Stimulated activated CD8-positive, alpha-beta memory T cell treated with anti-CD3 and anti-CD28 coated beads, Interleukin-15, amount 100 ng/mL, for 4 hours (primary cell): ENCODE measurements around the gene CREBZF.
A peak's percentile ranks its signal among the peaks of the same experiment; 100 is the strongest.

Source experiments
- DNase-seq, 2 donors: peaks; one replicate each; pipeline ENCODE4 v3.0.0-alpha.2; 2020; ENCODE audit warnings: low read depth in 2 of 2

The CREBZF gene

GRCh38 chr11:85664615-85665481 lies at the start of gene CREBZF:
Gene CREBZF (minus strand): TSS chr11:85665129. CDS start chr11:85664875, 254 bp downstream.
- peak; percentile 85 for DNase-seq

GRCh38 chr11:85712953-85713352 lies 48.0 kb upstream of the CREBZF start:
- DNase-seq, result no peak

DNA sequence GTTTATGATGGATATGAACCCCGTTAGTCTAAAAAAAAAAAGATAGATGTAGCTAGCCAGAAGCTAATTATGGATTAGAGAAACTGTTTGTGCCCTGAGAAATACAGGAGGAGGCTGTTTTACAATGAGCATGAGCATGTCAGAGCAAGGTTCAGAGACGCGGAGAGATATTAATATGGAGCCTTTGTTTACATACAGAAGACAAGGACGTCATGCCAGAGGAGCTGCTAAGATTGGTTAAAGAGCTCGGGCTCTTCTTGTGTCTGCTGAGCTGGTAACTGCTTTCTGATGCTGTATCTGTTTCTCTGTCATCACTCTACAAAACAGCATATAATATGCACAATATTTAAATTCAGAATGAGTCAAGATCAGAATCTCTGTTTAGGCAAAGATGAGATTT lies 46.0 kb upstream of the CREBZF start:
- no peak for DNase-seq

DNA sequence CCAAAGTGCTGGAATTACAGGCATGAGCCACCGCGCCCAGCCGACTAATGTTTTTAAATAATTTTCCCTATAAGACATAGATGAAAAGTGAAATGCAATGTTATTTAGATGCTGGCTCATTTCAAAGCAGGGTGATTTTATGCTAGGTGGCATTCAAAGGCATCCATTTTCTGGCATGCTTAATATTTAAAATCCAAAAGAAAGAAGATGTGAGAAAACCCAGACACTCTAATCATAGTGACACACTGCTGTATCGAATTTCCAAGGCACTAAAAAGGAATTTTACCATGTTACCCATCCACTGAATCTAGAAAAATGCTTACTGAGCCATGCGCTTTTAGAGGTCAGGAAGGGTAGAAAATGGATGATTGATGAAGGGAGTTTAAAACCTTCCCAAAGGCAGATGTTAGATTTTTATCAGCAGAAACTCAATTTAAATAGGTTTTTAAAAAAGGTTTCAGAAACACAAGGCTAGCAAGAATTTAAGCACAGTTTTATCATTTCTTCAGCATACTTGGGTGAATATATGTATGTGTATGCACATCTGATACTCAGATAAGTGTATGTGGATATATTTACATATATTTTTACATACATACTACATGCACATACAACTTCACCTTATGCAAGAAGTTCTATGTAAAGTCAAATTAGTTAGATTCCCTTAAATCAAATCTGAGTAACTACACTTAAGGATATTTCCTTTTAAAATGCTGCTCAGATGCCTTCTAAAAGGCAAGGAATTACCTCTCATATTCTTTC lies 45.2 kb upstream of the CREBZF start:
- no peak for DNase-seq

GRCh38 chr11:85705800-85706199 lies 40.9 kb upstream of the CREBZF start:
- DNase-seq, result no peak

- no peak for DNase-seq
Observed at GRCh38 chr11:85704967-85705366, 40.0 kb upstream of the CREBZF start.

- DNase-seq, result no peak
Observed at GRCh38 chr11:85699957-85700741, 35.2 kb upstream of the CREBZF start.

DNA sequence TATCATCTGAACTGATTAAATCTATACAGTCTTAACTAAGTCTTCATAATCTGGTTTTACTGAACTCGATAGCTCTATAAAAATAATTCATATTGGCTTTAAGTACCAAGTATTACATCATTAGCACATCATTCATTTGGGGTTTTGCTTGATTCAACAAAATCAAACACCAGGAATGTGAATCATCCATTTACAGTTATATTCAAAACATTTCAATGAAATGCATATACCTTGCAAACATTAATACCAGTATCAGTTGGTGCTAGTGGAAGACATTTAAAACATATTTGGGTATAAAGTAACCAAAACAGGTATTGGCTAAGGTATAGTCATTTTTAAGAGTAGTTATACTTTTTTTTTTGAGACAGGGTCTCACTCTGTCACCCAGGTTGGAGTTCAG lies 33.3 kb upstream of the CREBZF start:
- no peak for DNase-seq

GRCh38 chr11:85697747-85698146 lies 32.8 kb upstream of the CREBZF start:
- DNase-seq, result no peak

GRCh38 chr11:85695546-85695945 lies 30.6 kb upstream of the CREBZF start:
- DNase-seq, result no peak

DNA sequence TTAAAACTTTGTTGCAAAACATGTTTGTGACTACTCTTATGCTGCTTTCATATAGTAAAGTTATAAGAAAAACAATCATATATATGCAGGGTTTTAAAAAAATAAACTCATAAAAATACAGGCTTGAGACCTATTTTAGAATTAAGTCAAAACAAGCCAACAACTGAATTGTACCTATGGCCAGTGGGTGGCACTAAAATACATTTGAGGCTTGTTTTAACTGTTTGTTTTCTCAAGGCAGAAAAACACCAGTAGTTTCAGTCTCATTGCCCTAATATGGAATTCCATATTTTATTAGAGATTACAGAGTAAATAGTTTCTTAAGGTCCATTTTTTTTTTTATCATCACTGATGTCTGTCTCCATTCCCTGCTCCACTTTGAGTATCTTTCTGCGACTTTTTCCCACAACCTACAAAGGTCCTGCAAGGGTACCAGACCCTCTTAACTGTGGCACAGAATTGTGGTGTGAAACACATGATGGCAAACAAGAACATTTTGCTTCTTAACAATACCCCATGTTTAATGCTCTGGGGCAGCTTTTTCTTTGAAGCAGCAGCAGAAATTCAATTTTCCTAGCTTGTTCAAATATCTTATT lies 29.6 kb upstream of the CREBZF start:
- DNase-seq, result no peak

DNA sequence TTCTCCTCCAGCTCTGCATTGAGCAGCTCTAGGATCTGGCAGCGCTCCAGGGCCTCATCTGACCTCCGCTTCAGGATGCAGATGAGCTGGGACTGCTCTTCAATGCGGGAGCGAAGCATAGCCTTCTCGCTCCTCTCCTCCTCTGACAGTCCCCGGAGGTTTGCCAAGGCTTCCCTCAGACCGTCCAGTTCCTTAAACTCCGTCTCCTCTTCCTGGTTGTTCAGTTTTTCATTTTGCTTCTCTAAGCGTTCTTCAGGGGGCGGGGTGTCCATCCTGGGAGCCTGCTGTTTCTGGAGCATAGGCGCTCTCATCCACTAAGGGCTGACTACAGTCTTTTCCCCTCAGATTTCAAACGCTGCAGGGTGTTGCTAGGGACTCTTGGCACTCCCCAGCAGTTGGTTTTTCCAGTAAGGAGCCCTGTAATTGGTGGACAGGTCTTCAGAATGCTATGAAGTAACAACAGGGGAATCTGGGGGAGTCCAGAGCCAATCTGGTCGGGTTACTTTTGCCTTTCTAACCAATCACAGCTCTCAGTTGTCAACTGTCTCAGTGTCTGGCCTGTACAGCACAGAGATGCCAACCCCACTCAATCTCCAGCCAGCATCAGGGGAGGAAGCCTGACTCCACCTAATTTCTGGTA lies 21.0 kb upstream of the CREBZF start, which contains the start of gene CCDC89:
TSS of gene CCDC89 (minus strand) at position 376 of the 640 bp plus-strand sequence. CDS start at position 311, 65 bp downstream.
- DNase-seq, result no peak

DNA sequence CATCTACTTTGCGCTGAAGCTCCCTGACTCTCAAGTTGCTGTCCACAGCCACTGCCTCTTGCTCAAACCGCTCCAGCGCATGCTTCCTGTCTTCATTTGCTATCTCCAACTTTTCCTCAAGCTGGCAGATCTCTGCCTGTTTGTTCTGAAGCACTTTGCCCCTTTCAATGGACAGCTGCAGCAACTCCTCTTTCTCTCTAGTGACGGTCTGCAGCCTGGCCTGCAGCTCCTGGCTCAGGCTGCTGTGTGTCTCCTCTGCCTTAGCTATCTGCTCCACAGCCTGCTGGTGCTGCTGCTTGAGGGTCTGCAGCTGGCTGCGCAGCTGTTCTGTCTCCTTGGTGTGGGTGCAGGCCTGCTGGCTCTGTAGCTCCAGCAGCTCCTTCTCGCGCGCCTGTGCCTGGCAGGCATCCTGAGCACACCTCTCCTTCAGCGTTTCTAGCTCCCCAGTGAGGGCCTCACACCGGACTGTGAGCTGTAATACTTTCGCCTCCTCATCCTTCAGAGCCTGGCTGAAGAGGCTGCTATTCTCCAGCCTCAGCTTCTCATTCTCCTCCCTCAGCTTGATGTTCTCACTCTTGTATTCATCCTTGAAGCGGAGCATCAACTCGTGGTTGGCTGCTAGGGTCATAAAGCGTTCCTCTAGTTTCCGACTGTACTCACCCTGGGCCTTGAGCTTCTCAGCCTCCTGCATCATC lies 20.3 kb upstream of the CREBZF start:
- no peak for DNase-seq

DNA sequence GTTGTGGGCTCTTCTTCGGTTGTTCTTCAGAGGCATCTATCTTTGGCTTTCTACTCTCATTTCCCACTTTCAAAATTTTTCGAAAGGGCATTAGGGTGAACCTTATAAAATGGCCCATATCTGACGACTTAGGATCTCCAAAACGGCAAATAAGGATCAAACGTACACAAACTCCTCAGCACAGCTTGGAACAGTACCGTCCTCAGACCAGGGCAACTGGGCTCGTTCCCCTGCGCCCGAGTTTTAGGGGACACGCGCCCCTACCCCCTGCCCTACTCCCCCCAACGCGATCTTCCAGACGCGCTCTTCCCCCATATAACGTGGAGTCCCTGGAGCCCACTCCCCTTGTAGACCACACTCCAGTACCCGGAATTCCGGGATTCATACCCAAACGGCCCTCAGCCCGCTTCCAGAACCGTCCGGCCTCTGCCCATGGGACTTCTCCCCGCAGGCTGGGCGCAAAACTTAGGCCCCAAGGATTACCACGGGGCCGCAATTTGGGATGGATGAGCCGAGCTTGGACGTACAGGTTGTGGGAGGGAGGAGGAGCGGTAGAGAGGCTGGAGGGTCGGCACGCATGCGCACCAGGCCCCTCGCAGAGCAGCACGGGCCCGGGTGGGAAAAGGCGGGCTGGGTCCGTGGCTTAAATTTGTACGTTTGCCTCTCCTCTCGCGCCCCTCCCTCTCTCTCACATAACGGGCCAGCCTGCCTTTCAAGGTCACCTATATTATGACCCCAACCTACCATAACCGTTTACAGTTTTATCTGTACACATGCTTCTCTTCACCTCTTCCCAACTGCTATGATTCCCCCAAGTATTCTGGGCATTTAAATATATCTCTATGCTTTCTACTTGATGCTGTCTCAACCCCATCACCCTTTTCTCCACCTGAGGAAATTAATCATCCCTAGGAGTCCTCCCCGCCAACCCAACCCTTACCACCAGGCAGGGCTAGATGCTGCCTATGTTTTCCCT lies 17.7 kb upstream of the CREBZF start:
- DNase-seq, result peak; percentile 33 to 34

DNA sequence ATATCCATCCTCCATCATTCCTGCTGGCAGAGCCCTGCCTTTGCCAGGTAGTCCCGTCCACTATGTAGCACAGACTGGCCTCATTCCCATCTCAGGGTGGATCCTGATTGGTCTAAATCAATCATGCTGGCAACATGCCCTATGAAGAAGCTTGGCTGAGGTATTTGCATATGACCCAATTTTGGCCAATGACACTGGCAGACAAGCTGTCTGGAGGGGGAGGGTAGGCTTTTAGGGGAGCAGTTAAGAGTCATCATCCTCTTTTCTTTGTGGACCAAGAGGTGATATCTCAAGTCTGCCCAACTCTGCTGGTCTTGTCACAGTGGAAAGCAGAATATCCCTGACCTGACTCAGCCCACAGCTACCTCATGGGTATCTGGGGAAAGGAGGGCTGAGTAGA lies 16.0 kb upstream of the CREBZF start:
- DNase-seq, result no peak

- DNase-seq, result no peak
Observed at GRCh38 chr11:85679576-85679975, 14.6 kb upstream of the CREBZF start.

DNA sequence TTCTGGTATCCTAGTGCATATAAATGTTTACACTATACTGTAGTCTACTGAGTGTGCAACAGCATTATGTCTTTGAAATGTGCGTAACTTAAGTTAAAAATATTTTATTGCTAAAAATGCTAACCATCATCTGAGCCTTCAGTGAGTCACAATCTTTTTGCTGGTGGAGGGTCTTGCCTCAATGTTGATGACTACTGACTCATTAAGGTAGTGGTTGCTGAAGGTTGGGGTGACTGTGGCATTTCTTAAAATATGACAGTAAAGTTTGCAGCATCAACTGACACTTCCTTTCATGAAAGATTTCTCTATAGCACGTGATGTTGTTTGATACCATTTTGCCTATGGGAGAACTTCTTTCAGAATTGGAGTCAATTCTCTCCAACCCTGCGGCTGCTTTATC lies 8.5 kb upstream of the CREBZF start:
- no peak for DNase-seq

DNA sequence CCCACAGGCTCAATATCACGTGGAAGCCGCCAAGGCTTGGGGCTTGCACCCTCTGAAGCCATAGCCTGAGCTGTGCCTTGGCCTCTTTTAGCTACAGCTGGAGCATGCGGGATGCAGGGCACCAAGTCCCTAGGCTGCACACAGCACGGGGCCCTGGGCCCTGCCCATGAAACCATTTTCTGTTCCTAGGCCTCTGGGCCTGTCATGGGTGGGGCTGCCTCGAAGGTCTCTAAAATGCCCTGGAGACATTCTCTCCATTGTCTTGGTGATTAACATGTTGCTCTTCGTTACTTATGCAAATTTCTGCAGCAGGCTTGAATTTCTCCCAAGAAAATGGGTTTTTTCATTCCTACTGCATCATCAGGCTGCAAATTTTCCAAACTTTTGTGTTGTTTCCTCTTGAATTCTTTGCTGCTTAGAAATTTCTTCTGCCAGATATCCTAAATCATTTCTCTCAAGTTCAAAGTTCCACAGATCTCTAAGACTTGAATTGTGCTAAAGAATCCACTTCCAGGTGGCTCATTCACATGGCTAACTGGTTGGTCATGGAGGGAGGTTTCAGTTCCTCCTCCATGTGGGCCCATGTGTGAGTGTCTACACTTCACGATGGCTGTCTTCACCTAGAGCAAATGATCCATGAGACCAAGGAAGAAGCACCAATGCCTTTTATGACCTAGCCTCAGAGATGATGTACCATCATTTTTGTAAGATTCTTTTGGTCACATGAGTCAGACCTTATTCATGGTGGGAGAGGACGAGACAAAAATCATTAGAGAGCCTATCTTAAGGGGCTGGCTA lies 7.4 kb upstream of the CREBZF start:
- DNase-seq, result no peak
